Coronary artery (tissue), 2 donors: ENCODE data around the gene CRY2.

ENCODE experiments used
- DNase-seq: peaks from one replicate; pipeline ENCODE4 v3.0.0-alpha.2; 2017; ENCODE audit warnings: low spot score
- H3K27ac ChIP-seq, 2 donors: fragments of 200-600 bp; sonication (generic); one replicate each; pipeline ENCODE4 v1.5.1; 2016 to 2019
- H3K4me3 ChIP-seq: fragments of 200-600 bp; sonication (generic); 2 replicates; pipeline ENCODE4 v1.5.1; 2016; ENCODE audit warnings: mild to moderate bottlenecking, moderate library complexity
- TF ChIP-seq, protein P1 (sequence below): fragments of 200-600 bp; sonication (generic); IDR thresholded peaks from one replicate; pipeline ENCODE4 v1.5.1; 2019; ENCODE audit warnings: antibody characterized with exemption

Gene CRY2

DNA sequence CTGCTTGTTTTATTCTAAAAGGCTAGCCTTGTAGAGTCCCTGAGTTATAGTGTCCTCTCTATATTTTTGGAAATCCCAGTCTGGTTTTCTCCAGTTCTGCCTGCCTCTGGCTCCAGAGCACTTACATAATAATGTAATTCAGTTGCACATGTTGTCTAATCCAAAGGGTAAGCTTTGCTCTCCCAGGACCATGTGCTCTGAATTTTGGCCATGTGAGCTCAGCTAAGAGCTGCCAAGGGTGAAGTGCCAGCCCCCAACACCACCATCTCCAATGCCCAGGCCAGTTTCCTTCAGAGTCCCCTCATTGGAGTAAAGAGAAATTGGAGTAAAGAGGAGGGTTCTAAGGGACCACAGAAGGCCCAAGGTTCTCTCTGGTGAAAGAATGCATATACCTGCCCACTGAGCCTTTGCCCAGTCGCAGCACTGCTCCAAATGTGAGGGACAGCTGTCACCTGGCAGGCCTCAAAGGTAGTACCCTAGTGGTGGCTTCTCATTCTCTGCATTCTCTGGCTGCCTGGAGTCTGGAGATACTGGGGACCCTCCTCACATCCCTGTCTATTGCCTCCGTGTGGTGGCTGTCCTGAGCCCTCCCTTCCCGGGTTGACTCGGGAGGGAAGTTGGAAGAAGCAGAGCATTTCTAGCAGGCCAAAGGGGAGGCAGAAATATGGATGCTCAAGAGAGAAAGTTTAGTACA lies 4.9 kb downstream of the CRY2 start:
- DNase-seq = no peak
- Histone ChIP-seq H3K4me3 (no peak overlapping the region), H3K27ac (peak overlapping the region; percentile 7 to 51)
- TF ChIP-seq, protein P1, sequence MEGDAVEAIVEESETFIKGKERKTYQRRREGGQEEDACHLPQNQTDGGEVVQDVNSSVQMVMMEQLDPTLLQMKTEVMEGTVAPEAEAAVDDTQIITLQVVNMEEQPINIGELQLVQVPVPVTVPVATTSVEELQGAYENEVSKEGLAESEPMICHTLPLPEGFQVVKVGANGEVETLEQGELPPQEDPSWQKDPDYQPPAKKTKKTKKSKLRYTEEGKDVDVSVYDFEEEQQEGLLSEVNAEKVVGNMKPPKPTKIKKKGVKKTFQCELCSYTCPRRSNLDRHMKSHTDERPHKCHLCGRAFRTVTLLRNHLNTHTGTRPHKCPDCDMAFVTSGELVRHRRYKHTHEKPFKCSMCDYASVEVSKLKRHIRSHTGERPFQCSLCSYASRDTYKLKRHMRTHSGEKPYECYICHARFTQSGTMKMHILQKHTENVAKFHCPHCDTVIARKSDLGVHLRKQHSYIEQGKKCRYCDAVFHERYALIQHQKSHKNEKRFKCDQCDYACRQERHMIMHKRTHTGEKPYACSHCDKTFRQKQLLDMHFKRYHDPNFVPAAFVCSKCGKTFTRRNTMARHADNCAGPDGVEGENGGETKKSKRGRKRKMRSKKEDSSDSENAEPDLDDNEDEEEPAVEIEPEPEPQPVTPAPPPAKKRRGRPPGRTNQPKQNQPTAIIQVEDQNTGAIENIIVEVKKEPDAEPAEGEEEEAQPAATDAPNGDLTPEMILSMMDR = no peak

DNA sequence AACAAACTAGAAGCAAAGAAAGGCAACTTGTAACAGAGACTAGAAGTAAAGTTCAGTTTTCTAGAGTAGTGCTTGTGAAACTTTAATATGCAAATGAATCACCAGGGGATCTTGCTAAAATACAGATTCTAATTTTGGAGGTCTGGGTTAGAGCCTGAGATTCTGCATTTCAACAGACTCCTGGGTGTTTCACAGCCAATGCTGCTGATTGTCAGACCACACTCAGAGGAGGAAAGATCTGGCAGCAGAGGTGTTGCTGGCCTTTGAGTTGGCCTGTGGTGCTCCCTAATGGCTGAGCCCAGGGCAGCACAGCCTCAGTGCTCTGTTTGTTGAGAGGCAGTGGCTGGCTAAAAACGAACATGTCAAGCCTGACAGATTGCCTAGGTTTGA lies 5.4 kb downstream of the CRY2 start:
- Histone ChIP-seq H3K27ac (peak overlapping the region; percentile 7 to 51), H3K4me3 (no peak overlapping the region)
- no peak for DNase-seq
- TF ChIP-seq, protein P1 = no peak

DNA sequence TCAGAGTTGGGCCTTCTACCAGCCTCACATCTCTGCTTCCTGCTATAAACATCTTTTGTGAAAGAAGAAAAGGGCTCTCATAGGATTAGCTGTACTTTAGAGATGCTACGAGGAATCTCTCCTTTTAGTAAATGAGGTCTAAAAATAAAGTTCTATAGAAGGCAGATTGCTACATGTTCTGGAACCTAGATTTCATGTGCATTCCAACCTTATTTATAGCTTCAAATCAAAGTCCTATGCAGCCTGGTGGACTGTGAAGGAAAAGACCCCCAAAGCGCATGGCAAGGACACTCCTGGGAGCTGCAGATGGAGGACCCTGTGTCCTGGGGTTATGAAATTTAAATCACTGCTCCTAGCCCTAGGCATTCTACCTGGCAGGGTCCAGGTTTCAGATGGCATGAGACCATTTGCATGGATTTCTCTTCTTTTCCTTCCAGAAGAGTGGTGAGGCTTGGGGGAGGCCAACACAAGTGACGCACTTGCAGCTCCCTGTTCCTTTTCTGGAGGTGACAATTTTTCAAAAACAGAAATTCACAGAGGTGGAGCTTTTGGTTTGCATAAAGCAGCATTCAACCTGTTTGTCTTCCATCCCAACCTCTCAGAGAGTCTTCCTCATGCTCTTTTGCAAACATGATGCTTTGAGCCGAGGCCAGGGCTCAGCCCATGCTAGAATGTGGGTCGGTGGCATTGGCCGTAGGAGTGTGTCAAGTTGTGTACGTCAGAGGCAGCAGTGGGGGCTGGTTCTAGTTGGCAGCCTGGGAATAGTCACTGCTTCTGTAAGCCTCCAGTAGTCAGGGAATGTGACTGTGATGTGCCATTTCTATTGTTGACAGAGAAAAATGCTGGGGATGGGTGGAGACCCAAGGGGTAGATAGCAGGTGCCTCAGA lies 6.3 kb downstream of the CRY2 start:
- no peak overlapping the region for H3K4me3 ChIP-seq
- no peak for DNase-seq
- H3K27ac ChIP-seq = peak overlapping the region in 1 of 2 donors; percentile 13
- TF ChIP-seq, protein P1 = no peak

DNA sequence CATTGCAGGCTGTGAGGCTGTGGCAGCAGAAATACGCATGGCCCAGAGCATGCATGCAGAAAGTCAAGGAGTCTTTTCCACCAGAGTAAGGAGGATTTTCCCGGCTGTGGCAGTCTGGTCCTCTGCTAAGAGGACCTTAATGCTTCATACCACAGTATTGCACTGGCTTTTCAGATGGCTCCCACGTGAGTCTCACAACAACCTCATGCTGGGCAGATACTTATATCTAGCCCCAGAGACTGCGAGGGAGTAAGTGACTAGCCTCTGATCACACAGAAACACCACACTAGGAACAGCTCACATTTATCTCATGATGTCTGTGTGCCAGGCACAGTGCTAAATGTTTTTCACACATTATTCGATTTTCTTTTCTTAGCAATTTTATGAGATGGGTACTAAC lies 8.0 kb downstream of the CRY2 start:
- no peak overlapping the region for H3K4me3 ChIP-seq
- TF ChIP-seq, protein P1 = no peak
- no peak for DNase-seq
- H3K27ac ChIP-seq = peak overlapping the region; percentile 4 to 88

DNA sequence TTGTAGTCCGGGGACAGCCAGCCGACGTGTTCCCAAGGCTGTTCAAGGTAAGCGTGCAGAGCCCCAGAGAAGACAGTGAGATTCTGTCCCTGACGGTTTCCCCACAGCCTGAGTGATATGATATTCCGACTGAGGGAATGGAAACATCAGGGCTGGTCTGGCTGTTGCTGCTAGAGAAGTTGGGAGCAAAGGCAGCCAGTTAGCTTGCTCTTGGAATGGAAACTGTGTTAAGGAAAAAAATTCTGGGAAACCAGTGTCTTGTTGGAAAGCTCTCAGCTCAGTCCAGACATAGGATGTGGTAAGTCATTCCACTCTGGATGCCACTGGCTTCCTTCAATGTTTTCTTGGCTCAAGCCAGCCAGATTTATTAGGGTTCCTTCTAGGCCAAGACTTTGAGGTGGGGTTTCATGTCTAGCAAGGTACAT lies 8.8 kb downstream of the CRY2 start:
- H3K4me3 ChIP-seq = no peak overlapping the region
- H3K27ac ChIP-seq = peak overlapping the region; percentile 4 to 88
- TF ChIP-seq, protein P1 = no peak
- DNase-seq = no peak

DNA sequence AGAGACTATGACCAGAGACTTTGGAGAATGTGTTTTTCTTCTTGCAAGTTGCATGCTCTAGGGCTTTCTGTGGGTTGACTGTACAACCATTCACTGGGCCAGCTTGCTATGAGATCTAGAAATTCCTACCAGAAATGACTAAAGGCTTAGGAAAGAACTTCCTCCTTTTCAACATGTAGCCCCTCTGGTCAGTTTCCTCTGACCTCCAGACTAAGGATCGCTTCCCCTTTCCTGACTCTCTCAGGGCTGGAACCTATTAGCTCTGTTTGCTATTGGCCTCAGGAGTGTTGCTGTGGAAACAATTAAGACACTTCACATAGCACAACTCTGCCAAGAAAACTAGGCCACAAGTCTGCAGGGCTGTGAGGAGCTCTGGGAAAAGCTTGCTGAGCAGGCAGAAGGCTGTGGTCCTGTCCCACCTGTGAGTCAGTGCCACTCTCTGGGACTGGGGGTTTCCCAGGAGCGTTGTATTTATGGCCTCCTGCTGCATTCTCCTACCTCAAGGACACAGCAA lies 10.7 kb downstream of the CRY2 start:
- Histone ChIP-seq H3K4me3 (no peak overlapping the region), H3K27ac (peak overlapping the region; percentile 75 to 88)
- TF ChIP-seq, protein P1 = no peak
- DNase-seq = no peak
